ENCODE data around the gene FGG.

DNA sequence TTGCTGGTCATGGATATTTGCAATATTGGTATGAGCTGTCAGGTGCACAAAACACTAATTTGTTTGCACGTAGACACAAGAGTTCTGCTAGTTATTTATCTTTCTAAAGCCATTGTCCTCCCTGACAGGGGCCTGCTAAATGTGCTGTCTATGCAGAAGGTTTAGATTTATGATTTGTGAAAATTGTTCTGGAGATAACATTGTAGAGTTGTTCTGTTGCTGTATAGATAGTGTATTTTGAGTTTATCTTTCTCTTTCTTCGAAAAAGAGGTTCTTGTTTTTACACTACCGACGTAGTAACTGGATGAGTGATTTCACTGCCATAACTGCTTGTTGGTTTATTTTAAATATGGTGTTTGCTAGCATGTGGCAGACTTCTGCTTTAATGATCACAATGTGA is 28.5 kb upstream of the FGG start:
- TF ChIP-seq FOXK2 (IDR thresholded peaks at IDR 0.05) (no peak), HCFC1 (IDR thresholded peaks at IDR 0.05; ENCODE audit: low read length) (no peak), RBBP5 (conservative IDR thresholded peaks at IDR 0.05) (no peak), HDGF (IDR thresholded peaks at IDR 0.05) (no peak), ZNF622 (IDR thresholded peaks at IDR 0.05) (no peak), CBFB (IDR thresholded peaks at IDR 0.05; ENCODE audit: low read depth) (no peak), KDM1A (IDR thresholded peaks at IDR 0.05; ENCODE audit: borderline replicate concordance) (no peak), EZH2 (IDR thresholded peaks at IDR 0.05; ENCODE audit: borderline replicate concordance, control insufficient read depth, low read depth, low read length) (no peak), SREBF2 (IDR thresholded peaks at IDR 0.05; ENCODE audit: low read length) (no peak)
- TF ChIP-seq, protein P1, sequence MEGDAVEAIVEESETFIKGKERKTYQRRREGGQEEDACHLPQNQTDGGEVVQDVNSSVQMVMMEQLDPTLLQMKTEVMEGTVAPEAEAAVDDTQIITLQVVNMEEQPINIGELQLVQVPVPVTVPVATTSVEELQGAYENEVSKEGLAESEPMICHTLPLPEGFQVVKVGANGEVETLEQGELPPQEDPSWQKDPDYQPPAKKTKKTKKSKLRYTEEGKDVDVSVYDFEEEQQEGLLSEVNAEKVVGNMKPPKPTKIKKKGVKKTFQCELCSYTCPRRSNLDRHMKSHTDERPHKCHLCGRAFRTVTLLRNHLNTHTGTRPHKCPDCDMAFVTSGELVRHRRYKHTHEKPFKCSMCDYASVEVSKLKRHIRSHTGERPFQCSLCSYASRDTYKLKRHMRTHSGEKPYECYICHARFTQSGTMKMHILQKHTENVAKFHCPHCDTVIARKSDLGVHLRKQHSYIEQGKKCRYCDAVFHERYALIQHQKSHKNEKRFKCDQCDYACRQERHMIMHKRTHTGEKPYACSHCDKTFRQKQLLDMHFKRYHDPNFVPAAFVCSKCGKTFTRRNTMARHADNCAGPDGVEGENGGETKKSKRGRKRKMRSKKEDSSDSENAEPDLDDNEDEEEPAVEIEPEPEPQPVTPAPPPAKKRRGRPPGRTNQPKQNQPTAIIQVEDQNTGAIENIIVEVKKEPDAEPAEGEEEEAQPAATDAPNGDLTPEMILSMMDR (IDR thresholded peaks at IDR 0.05 in 2 of 3, conservative IDR thresholded peaks at IDR 0.05 in 1 of 3; ENCODE audit: control insufficient read depth in 2 of 3, extremely low read depth in 1 of 3, insufficient read depth in 1 of 3, low read depth in 3 of 3, low read length in 3 of 3), result no peak
- TF ChIP-seq, protein P2, sequence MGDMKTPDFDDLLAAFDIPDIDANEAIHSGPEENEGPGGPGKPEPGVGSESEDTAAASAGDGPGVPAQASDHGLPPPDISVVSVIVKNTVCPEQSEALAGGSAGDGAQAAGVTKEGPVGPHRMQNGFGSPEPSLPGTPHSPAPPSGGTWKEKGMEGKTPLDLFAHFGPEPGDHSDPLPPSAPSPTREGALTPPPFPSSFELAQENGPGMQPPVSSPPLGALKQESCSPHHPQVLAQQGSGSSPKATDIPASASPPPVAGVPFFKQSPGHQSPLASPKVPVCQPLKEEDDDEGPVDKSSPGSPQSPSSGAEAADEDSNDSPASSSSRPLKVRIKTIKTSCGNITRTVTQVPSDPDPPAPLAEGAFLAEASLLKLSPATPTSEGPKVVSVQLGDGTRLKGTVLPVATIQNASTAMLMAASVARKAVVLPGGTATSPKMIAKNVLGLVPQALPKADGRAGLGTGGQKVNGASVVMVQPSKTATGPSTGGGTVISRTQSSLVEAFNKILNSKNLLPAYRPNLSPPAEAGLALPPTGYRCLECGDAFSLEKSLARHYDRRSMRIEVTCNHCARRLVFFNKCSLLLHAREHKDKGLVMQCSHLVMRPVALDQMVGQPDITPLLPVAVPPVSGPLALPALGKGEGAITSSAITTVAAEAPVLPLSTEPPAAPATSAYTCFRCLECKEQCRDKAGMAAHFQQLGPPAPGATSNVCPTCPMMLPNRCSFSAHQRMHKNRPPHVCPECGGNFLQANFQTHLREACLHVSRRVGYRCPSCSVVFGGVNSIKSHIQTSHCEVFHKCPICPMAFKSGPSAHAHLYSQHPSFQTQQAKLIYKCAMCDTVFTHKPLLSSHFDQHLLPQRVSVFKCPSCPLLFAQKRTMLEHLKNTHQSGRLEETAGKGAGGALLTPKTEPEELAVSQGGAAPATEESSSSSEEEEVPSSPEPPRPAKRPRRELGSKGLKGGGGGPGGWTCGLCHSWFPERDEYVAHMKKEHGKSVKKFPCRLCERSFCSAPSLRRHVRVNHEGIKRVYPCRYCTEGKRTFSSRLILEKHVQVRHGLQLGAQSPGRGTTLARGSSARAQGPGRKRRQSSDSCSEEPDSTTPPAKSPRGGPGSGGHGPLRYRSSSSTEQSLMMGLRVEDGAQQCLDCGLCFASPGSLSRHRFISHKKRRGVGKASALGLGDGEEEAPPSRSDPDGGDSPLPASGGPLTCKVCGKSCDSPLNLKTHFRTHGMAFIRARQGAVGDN (IDR thresholded peaks at IDR 0.05), result no peak
- TF ChIP-seq, protein P3, sequence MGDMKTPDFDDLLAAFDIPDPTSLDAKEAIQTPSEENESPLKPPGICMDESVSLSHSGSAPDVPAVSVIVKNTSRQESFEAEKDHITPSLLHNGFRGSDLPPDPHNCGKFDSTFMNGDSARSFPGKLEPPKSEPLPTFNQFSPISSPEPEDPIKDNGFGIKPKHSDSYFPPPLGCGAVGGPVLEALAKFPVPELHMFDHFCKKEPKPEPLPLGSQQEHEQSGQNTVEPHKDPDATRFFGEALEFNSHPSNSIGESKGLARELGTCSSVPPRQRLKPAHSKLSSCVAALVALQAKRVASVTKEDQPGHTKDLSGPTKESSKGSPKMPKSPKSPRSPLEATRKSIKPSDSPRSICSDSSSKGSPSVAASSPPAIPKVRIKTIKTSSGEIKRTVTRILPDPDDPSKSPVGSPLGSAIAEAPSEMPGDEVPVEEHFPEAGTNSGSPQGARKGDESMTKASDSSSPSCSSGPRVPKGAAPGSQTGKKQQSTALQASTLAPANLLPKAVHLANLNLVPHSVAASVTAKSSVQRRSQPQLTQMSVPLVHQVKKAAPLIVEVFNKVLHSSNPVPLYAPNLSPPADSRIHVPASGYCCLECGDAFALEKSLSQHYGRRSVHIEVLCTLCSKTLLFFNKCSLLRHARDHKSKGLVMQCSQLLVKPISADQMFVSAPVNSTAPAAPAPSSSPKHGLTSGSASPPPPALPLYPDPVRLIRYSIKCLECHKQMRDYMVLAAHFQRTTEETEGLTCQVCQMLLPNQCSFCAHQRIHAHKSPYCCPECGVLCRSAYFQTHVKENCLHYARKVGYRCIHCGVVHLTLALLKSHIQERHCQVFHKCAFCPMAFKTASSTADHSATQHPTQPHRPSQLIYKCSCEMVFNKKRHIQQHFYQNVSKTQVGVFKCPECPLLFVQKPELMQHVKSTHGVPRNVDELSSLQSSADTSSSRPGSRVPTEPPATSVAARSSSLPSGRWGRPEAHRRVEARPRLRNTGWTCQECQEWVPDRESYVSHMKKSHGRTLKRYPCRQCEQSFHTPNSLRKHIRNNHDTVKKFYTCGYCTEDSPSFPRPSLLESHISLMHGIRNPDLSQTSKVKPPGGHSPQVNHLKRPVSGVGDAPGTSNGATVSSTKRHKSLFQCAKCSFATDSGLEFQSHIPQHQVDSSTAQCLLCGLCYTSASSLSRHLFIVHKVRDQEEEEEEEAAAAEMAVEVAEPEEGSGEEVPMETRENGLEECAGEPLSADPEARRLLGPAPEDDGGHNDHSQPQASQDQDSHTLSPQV (IDR thresholded peaks at IDR 0.05), result no peak

All from GM12878 (cell line).